Tibial nerve (tissue), 3 donors: Measurements from ENCODE around the gene TATDN2.

Experiments used
- POLR2A ChIP-seq, 2 donors: fragments of 450-650 bp; IDR thresholded peaks; one replicate each; pipeline ENCODE4 v1.6.1; 2017; ENCODE audit warnings: antibody characterized with exemption in 2 of 2, mild to moderate bottlenecking in 2 of 2, moderate library complexity in 2 of 2
- TF ChIP-seq, protein P1 (sequence below), 5 experiments: fragments of 200-600 bp in 3 of 5; fragments of 450-650 bp in 2 of 5; sonication (generic) in 3 of 5; IDR thresholded peaks; one replicate each; pipeline ENCODE4 v1.5.1; 2016 to 2019; ENCODE audit warnings: antibody characterized with exemption in 5 of 5, mild to moderate bottlenecking in 3 of 5, moderate library complexity in 2 of 5

GRCh38 chr3:10299679-10300078 lies 51.4 kb downstream of the TATDN2 start:
- TF ChIP-seq, protein P1, sequence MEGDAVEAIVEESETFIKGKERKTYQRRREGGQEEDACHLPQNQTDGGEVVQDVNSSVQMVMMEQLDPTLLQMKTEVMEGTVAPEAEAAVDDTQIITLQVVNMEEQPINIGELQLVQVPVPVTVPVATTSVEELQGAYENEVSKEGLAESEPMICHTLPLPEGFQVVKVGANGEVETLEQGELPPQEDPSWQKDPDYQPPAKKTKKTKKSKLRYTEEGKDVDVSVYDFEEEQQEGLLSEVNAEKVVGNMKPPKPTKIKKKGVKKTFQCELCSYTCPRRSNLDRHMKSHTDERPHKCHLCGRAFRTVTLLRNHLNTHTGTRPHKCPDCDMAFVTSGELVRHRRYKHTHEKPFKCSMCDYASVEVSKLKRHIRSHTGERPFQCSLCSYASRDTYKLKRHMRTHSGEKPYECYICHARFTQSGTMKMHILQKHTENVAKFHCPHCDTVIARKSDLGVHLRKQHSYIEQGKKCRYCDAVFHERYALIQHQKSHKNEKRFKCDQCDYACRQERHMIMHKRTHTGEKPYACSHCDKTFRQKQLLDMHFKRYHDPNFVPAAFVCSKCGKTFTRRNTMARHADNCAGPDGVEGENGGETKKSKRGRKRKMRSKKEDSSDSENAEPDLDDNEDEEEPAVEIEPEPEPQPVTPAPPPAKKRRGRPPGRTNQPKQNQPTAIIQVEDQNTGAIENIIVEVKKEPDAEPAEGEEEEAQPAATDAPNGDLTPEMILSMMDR (IDR thresholded peaks at IDR 0.05), result no peak
- no peak for TF ChIP-seq POLR2A (IDR thresholded peaks at IDR 0.05)
